Measurements from ENCODE around the gene PAQR5. TPM values are rescaled to one million over a fixed set of nuclear protein-coding genes. Genes with fewer than 3 reads are reported as not detected.
"Not testable (repeated sequence)": the region's sequence is repeated elsewhere in the genome, so short reads cannot be mapped to it uniquely, and the experiment has no call there.

PAQR5 gene
- total RNA-seq, 1 donor from 2014 or later = not detected

GRCh38 chr15:69328080-69328479, 29.4 kb downstream of the PAQR5 start:
- no peak for DNase-seq (ENCODE audit: low spot score)
- Mint-ChIP-seq H3K4me1 (ENCODE audit: low read depth) (no peaks in the 10 kb centered on the region), H3K36me3 (ENCODE audit: low read depth) (no peaks in the 10 kb centered on the region), H3K27me3 (ENCODE audit: insufficient read depth) (peaks cover 15% of the 10 kb centered on the region), H3K4me3 (no peak overlapping the region), H3K27ac (no peak overlapping the region), H3K9me3 (no peaks in the 10 kb centered on the region)
- intact Hi-C loops (cut with micrococcal nuclease) = no loop called here

- Mint-ChIP-seq H3K4me1 (ENCODE audit: low read depth) (no peaks in the 10 kb centered on the region), H3K27ac (no peak overlapping the region), H3K27me3 (ENCODE audit: insufficient read depth) (peaks cover 21% of the 10 kb centered on the region), H3K4me3 (no peak overlapping the region), H3K9me3 (no peaks in the 10 kb centered on the region), H3K36me3 (ENCODE audit: low read depth) (no peaks in the 10 kb centered on the region)
- DNase-seq (ENCODE audit: low spot score) = no peak
- intact Hi-C loops (cut with micrococcal nuclease) = no loop called here
Observed at GRCh38 chr15:69328739-69329138, 30.0 kb downstream of the PAQR5 start.

GRCh38 chr15:69337138-69337537, 38.4 kb downstream of the PAQR5 start:
- no peak overlapping the region for H3K4me3 Mint-ChIP-seq

GRCh38 chr15:69338535-69339213, 40.0 kb downstream of the PAQR5 start:
- no peaks in the 10 kb centered on the region for H3K36me3 Mint-ChIP-seq (ENCODE audit: low read depth)
- peaks cover under 1% of the 10 kb centered on the region for H3K27me3 Mint-ChIP-seq (ENCODE audit: insufficient read depth)
- no peak overlapping the region for H3K27ac Mint-ChIP-seq
- no peaks in the 10 kb centered on the region for H3K4me1 Mint-ChIP-seq (ENCODE audit: low read depth)
- H3K9me3 Mint-ChIP-seq = no peaks in the 10 kb centered on the region
- intact Hi-C loops (cut with micrococcal nuclease) = no loop called here
- no peak overlapping the region for H3K4me3 Mint-ChIP-seq
- DNase-seq (ENCODE audit: low spot score) = no peak

More at GRCh38 chr15:69337138-69337537, 38.4 kb downstream of the PAQR5 start:
- Mint-ChIP-seq H3K36me3 (ENCODE audit: low read depth) (no peaks in the 10 kb centered on the region), H3K27ac (no peak overlapping the region), H3K4me1 (ENCODE audit: low read depth) (no peaks in the 10 kb centered on the region), H3K27me3 (ENCODE audit: insufficient read depth) (peaks cover 10% of the 10 kb centered on the region), H3K9me3 (no peaks in the 10 kb centered on the region)
- no peak for DNase-seq (ENCODE audit: low spot score)
- intact Hi-C loops (cut with micrococcal nuclease) = no loop called here

GRCh38 chr15:69339214-69339543, 40.5 kb downstream of the PAQR5 start:
- H3K4me3 Mint-ChIP-seq; H3K27me3 Mint-ChIP-seq (ENCODE audit: insufficient read depth); H3K27ac Mint-ChIP-seq; H3K36me3 Mint-ChIP-seq (ENCODE audit: low read depth); H3K4me1 Mint-ChIP-seq (ENCODE audit: low read depth); intact Hi-C loops (cut with micrococcal nuclease); DNase-seq (ENCODE audit: low spot score); H3K9me3 Mint-ChIP-seq: not testable (repeated sequence)

- H3K4me3 Mint-ChIP-seq = no peak overlapping the region
- H3K36me3 Mint-ChIP-seq (ENCODE audit: low read depth) = no peaks in the 10 kb centered on the region
- H3K27ac Mint-ChIP-seq = no peak overlapping the region
- H3K4me1 Mint-ChIP-seq (ENCODE audit: low read depth) = no peaks in the 10 kb centered on the region
- no peaks in the 10 kb centered on the region for H3K9me3 Mint-ChIP-seq
- intact Hi-C loops (cut with micrococcal nuclease) = no loop called here
- peaks cover 2% of the 10 kb centered on the region for H3K27me3 Mint-ChIP-seq (ENCODE audit: insufficient read depth)
- no peak for DNase-seq (ENCODE audit: low spot score)
Observed at GRCh38 chr15:69340243-69340900, 41.7 kb downstream of the PAQR5 start.

GRCh38 chr15:69341356-69341755, 42.6 kb downstream of the PAQR5 start:
- Mint-ChIP-seq H3K27me3 (ENCODE audit: insufficient read depth) (peaks cover 2% of the 10 kb centered on the region), H3K4me1 (ENCODE audit: low read depth) (no peaks in the 10 kb centered on the region), H3K36me3 (ENCODE audit: low read depth) (no peaks in the 10 kb centered on the region), H3K4me3 (no peak overlapping the region), H3K9me3 (no peaks in the 10 kb centered on the region), H3K27ac (no peak overlapping the region)
- DNase-seq (ENCODE audit: low spot score) = no peak
- intact Hi-C loops (cut with micrococcal nuclease) = no loop called here

- DNase-seq (ENCODE audit: low spot score) = no peak
- H3K4me1 Mint-ChIP-seq (ENCODE audit: low read depth) = no peaks in the 10 kb centered on the region
- H3K27ac Mint-ChIP-seq = no peak overlapping the region
- no peaks in the 10 kb centered on the region for H3K36me3 Mint-ChIP-seq (ENCODE audit: low read depth)
- peaks cover 2% of the 10 kb centered on the region for H3K27me3 Mint-ChIP-seq (ENCODE audit: insufficient read depth)
- intact Hi-C loops (cut with micrococcal nuclease) = no loop called here
- no peaks in the 10 kb centered on the region for H3K9me3 Mint-ChIP-seq
- no peak overlapping the region for H3K4me3 Mint-ChIP-seq
Observed at GRCh38 chr15:69342460-69343076, 43.9 kb downstream of the PAQR5 start.

GRCh38 chr15:69343133-69343532, 44.4 kb downstream of the PAQR5 start:
- Mint-ChIP-seq H3K4me1 (ENCODE audit: low read depth) (no peaks in the 10 kb centered on the region), H3K36me3 (ENCODE audit: low read depth) (no peaks in the 10 kb centered on the region), H3K4me3 (no peak overlapping the region), H3K27ac (no peak overlapping the region), H3K9me3 (no peaks in the 10 kb centered on the region), H3K27me3 (ENCODE audit: insufficient read depth) (peaks cover 2% of the 10 kb centered on the region)
- intact Hi-C loops (cut with micrococcal nuclease) = no loop called here
- DNase-seq (ENCODE audit: low spot score) = no peak

GRCh38 chr15:69344238-69344637, 45.5 kb downstream of the PAQR5 start:
- Mint-ChIP-seq H3K27ac (no peak overlapping the region), H3K4me1 (ENCODE audit: low read depth) (no peaks in the 10 kb centered on the region), H3K27me3 (ENCODE audit: insufficient read depth) (peaks cover 2% of the 10 kb centered on the region), H3K36me3 (ENCODE audit: low read depth) (no peaks in the 10 kb centered on the region), H3K4me3 (no peak overlapping the region), H3K9me3 (no peaks in the 10 kb centered on the region)
- intact Hi-C loops (cut with micrococcal nuclease) = no loop called here
- DNase-seq (ENCODE audit: low spot score) = no peak

- no peak overlapping the region for H3K27ac Mint-ChIP-seq
- H3K36me3 Mint-ChIP-seq (ENCODE audit: low read depth) = no peaks in the 10 kb centered on the region
- no peak for DNase-seq (ENCODE audit: low spot score)
- peaks cover 2% of the 10 kb centered on the region for H3K27me3 Mint-ChIP-seq (ENCODE audit: insufficient read depth)
- H3K4me1 Mint-ChIP-seq (ENCODE audit: low read depth) = no peaks in the 10 kb centered on the region
- intact Hi-C loops (cut with micrococcal nuclease) = no loop called here
- no peak overlapping the region for H3K4me3 Mint-ChIP-seq
- no peaks in the 10 kb centered on the region for H3K9me3 Mint-ChIP-seq
Observed at GRCh38 chr15:69346112-69346511, 47.4 kb downstream of the PAQR5 start.

GRCh38 chr15:69351333-69351732, 52.6 kb downstream of the PAQR5 start:
- intact Hi-C loops (cut with micrococcal nuclease) = no loop called here
- Mint-ChIP-seq H3K27me3 (ENCODE audit: insufficient read depth) (no peaks in the 10 kb centered on the region), H3K4me1 (ENCODE audit: low read depth) (no peaks in the 10 kb centered on the region), H3K27ac (no peak overlapping the region), H3K36me3 (ENCODE audit: low read depth) (no peaks in the 10 kb centered on the region), H3K4me3 (no peak overlapping the region), H3K9me3 (no peaks in the 10 kb centered on the region)
- DNase-seq (ENCODE audit: low spot score) = no peak

GRCh38 chr15:69351884-69352283, 53.2 kb downstream of the PAQR5 start:
- Mint-ChIP-seq H3K9me3 (no peaks in the 10 kb centered on the region), H3K36me3 (ENCODE audit: low read depth) (no peaks in the 10 kb centered on the region), H3K4me1 (ENCODE audit: low read depth) (no peaks in the 10 kb centered on the region), H3K27ac (no peak overlapping the region), H3K4me3 (no peak overlapping the region), H3K27me3 (ENCODE audit: insufficient read depth) (peaks cover 3% of the 10 kb centered on the region)
- intact Hi-C loops (cut with micrococcal nuclease) = no loop called here
- no peak for DNase-seq (ENCODE audit: low spot score)

Data from activated T-helper 1 cell treated with anti-CD3 and anti-CD28 coated beads, Interleukin-12 subunit alpha, Interleukin-12 subunit beta, Interleukin-2, Interleukin-4 antibody, amounts not matched to agents 30 ng/mL and 10 ng/mL and 1 ng/mL, durations not matched to agents 14 hours and 24 hours and 36 hours (primary cell).